Cardiac septum (tissue), 1 donor: ENCODE measurements around the gene NNT. TPM values are rescaled to one million over a fixed set of nuclear protein-coding genes. Genes with fewer than 3 reads are reported as not detected.
"Not testable (repeated sequence)": the region's sequence is repeated elsewhere in the genome, so short reads cannot be mapped to it uniquely, and the experiment has no call there.

ENCODE experiments used
- DNase-seq: peaks from one replicate; pipeline ENCODE4 v3.0.0-alpha.2; 2020; ENCODE audit warnings: low spot score
- intact Hi-C: fragments of 100-400 bp; cut with DNase I; formaldehyde crosslinking; loops from one replicate; pipeline ENCODE4 v1.14.0; 2022
- total RNA-seq: library from RNA; stranded (reverse); fragmentation: NEBNext Ultra II Directional; extraction: Animal tissue kit (Norgen Biotek cat#: 25700); gene quantifications from one replicate; pipeline ENCODE4 v1.2.1, GENCODE V29; 2021
- donor health status: DM: no; HTN: no; CAD: no.

NNT gene
- total RNA-seq, 1 donor from 2014 or later = 396 TPM

DNA sequence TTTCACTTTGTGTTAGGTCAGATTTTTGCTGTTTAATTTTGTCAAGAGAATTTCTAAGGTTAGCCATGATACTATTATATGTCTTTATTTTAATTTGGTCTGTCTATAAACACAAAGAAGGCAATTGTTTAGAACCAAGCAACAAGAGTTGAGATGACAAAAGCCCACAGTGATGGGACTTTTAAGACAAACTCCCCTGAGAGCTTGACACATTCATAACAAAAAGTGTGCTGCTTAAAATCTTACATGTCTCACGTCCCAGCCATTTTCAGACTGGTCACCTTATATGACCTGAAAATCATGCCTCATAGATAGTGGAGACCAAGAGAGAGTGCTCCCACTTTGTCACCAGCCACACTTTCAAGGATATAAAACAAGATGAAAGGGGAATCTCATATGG, 21.6 kb upstream of the NNT start:
- intact Hi-C loops = no loop called here
- no peak for DNase-seq

DNA sequence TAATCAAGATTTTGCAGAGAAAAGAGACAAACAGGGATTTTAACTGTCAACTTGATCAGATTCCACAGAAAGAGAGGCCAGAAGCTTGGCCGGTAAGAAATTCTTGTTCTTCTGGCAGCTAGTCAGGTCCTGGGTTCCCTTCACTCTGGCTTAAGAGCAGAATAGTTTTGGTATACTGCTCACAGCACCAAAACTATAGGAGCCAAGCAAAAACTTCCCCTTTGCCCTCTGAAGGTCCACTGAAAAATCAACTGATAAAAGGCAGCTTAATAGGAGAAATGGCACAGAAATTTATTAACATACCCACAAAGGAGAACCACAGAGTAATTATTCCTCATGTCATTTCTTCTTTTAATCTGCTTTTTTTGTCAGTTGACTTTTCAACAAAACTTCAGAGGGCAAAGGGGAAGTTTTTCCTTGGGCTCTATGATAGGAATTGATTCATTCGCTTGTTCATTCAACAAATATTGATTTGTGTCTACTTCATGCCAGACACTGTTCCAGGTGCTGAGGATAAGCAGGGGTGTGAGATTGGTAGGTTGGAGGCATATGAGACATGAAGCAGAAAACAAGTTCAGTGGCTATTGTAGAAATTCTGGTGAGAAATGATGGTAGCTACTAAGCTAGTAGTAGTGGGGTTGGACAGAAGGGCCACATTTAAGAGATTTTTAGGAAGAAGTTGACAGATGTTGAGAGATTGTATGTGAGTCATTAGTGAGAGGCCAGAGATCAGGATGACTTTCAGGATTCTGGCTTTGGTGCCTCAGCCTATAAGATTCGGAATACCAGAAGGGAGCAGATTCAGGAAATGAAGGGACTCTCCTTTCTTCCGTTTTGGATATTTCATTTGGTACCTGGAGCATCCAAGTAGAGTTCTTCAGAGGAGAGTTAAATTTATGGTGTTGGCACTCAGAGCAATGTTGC, 20.6 kb upstream of the NNT start:
- intact Hi-C loops = no loop called here
- DNase-seq = no peak

DNA sequence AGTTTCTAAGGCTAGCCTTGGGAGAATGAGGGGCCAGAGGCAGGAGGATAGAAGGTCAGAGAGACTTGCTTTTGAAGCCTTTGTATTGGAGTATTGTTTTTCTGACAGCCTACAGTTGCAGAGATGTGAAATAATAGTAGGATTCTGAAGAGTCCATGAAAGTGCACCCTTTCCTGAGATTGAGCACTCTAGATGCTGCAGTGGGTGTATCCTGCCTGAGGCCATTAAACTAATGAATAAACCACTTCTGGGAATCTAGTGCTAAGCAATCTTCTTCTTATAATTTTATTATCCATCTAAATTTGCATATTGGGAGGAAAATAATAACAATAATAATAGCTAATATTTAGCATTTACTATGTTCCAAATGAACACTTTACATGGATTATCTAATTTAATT, 19.3 kb upstream of the NNT start:
- intact Hi-C loops = no loop called here
- DNase-seq = no peak

DNA sequence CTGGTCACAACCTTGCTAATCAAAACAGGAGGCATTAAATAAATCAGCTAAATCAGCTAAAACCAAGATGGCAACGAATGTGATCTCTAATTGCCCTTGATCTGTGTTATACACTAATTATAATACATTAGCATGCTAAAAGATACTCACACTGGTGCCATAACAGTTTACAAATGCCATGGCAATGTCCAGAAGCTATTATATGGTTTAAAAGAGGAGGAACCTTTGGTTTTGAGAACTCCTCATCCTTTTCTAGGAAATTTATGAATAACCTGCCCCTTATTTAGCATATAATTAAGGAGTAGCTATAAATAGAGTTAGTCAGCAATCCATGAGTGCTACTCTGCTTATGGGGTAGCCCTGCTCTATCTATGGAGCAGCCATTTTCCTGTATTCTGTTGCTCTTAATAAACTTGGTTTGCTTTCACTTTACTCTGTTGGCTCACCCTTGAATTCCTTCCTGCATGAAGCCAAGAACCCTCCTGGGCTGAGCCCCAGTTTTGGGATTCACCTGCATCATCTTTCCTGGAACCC, 18.7 kb upstream of the NNT start:
- DNase-seq = no peak
- intact Hi-C loops = no loop called here

DNA sequence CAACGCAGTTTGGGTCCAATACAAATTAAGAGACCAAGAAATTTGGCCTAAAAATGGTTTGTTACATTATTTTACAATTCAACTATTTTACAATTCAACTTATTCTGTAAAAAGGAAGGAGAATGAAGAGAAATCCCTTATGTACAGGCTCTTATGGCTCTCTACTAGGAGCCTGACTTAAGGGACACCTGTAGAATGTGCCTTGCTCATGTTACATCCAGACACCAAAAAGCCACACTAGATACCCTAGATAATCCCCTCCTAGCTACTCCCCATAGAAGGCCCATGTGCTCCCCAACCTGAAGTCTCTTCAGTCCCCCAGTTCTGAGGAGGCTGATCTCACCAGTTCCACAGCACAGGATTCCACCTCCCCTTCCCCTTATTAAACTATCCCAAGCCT, 14.1 kb upstream of the NNT start:
- intact Hi-C loops = no loop called here

DNA sequence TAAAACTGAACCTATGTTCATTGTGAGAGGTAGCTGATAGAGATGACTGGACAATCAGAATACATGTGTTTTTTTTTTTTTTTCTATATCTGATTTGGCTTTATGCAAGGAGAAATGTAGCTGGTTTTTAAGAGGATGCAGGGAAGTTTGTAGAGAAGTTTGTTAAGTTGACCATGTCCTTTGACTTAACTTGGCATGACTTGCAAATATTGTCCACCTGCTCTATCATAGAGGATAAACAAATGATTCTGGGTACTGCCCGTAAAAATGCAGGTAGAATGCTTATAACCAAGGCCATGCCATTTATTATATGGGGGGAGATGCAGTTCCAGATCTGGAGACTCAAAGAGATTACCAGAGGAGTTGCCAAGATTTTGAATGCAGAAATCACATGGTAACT, 13.7 kb upstream of the NNT start:
- intact Hi-C loops = no loop called here
- DNase-seq = no peak

More for the DNA sequence above, 14.1 kb upstream of the NNT start:
- DNase-seq = no peak

DNA sequence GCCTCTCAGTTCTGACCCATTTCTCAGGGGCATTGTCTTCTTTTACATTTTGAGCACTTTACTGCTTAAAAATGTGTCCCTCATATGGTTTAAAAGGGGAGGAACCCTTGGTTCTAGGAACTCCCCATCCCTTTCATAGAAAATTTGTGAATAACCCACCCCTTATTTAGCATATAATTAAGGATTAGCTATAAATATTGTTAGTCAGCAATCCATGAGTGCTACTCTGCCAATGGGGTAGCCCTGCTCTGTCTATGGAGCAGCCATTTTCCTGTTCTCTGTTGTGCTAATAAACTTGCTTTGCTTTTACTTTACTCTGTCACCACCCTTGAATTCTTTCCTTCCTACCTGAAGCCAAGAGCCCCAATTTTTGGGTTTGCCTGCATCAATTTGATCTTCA, 12.3 kb upstream of the NNT start:
- intact Hi-C loops = no loop called here
- DNase-seq = no peak

DNA sequence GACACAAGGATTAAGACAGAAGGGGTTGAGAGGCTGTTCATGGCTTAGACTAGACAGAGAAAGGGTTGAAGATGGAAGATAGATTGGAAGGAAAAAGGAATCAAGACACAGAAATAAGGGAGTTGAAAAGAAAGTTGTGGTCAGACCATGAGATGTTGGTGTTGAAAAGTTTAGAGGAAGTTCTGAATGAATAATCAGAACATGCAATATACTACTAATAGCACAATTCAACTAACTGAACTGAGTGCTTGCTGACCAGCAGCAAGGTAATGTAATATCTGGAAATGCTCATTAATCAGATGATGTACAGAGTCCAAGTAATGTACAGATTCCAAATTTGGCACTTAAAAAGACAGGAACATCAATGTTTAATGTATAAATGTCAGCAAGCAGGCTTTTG, 10.6 kb upstream of the NNT start:
- intact Hi-C loops = no loop called here
- DNase-seq = no peak

DNA sequence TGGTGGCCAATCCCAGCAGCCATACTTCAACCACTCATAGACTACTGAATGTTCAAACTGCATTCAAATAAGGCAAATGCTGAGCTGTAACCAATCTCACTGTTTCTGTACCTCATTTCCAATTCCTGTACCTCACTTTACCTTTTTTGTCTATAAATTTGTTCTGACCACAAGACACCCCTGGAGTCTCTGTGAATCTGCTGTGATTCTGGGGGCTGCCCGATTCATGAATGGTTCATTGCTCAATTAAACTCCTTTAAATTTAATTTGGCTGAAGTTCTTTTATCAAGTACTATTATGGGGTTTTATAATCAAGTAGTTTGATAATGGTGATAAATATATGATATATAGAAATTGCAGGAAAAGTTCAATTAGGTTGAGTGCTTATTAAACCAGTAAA, 4.1 kb upstream of the NNT start:
- DNase-seq, intact Hi-C loops: not testable (repeated sequence)

DNA sequence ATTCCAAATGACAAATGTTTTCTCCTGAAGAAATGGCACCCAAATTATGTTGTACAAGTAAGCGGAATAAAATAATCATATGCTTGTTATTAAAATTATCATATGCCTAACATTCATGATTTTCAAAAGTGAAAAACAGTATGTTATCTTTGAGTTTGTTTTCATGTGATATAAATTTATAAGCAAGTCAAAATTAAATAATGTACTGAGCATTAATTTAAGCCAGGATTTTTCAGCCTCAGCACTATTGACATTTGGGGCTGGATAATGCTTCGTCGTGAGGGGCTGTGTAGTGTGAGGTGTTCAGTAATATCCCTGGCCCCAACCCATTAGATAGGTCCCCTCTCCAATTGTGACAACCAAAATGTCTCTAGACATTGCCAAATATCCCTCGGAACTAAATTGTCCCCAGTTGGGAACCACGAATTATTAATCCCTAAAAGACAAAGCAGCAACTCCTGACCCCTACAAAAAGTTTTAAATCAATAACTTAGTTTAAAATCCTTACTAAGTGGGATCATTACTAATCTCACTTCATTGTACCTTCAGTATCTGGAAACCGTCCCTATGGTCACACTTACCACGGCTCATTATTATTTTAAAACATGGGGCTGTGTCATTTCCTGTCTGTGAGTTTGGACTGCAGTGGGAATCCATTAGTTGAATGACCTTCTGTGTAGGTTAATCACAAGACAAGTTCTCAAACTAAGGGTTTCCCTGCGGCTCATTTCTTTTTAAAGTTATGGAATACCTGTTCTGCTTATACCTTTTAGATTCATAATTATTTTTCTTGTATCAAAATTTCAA, 1.3 kb upstream of the NNT start:
- intact Hi-C loops = loop anchor here (1.0 kb wide), 1 partner anchor 44 kb away; the partner anchor contains the start of gene PAIP1
- DNase-seq = no peak

DNA sequence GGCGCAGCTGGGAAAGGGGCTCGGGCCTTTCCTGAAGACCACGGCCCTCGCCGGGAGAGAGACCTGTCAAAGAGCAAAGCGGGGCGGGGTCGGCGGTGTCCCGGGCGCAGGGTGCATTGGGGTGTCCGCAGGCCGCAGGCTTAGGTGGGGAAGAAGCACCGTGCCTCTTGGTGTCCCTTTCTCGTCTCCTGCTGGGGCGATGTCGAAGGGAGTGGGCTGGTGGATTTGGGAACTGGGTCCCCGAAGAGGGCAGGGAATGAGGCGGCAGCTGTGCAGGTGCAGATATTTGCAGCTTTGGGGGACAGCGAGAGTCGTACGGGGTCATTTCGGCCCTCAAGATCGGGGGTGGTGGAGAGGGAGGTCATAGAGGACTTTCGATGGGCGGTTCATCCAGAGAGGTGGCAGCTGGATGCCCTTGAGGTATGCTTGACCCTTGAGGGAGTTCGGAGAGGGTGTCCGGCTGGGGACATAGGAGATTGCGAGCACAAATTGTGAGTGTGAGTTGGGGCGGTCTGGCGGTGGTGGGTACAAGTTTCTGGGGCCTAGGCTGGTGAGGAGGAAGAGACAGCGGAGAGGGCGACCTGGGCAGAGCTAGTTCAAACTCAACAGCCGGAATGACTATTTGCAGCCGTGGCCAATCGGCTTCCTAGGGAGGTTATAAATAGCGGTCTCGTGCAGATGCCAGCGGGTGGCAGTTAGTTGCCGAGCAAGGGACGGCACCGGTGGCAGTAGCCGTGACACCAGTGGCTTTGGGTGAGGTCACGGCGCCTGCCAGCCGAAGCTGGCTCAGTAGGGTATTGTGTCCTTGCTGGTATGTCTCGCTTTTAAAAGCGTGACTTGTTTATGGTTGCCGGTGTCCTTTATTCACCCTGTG, 601 bp downstream of the NNT start:
- intact Hi-C loops = loop anchor here (2.0 kb wide), 1 partner anchor 119 kb away; no protein-coding TSS in a partner anchor
- DNase-seq = peak; percentile 92

DNA sequence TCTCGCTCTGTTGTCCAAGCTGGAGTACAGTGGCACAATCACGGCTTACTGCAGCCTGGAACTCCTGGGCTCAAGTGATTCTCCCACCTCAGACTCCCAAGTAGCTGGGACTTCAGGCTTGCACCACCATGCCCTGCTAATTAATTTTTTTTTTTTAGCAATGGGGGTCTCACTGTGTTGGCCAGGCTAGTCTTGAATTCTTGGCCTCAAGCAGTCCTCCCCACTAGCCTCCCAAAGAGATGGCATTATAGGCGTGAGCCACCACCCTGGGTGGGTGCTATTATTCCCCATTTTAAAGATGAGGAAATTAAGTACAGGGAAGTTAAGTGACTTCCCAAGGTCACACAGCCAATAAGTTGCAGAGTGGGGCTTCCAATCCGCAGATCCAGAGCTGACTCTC, 1.7 kb downstream of the NNT start:
- intact Hi-C loops = loop anchor here (2.0 kb wide), 1 partner anchor 120 kb away; no protein-coding TSS in a partner anchor
- no peak for DNase-seq

DNA sequence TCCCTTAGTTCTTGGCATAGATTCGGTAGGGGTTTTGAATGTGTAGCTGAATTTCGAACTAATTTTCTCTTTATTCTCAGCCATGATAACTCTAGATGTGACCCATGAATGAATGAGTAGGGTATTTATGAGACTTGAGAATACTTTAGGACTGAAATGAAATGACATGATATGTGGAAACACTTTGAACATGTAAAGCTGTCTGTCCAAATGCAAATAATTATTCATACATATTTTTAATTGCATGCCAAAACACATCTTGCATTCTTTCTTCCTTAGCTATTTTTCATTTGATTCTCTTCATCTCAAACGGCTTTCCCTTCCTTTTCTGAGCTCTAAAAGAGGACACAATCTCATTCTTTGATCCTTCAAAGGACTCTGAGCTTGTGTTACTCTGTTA, 3.4 kb downstream of the NNT start:
- intact Hi-C loops = no loop called here

DNA sequence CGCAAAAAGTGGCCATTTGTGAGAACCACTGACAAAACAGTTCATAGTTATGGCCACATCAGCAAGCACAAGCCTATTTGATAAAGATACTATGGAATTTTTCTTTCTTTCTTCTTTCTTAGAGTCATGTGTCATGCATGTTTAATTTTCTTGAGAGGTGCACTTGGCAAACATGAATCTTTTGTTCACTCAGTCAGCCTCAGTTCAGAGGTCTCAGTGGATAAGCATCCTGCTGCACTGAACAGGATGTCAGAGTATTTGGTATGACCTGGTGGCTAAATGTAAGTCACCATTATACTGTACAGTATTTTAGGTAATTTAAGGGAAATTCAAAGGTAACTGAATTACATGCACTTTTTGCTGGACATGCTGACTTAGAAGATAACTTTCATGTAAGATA, 5.4 kb downstream of the NNT start:
- DNase-seq = no peak
- intact Hi-C loops = no loop called here

More for the DNA sequence above, 3.4 kb downstream of the NNT start:
- DNase-seq = no peak

DNA sequence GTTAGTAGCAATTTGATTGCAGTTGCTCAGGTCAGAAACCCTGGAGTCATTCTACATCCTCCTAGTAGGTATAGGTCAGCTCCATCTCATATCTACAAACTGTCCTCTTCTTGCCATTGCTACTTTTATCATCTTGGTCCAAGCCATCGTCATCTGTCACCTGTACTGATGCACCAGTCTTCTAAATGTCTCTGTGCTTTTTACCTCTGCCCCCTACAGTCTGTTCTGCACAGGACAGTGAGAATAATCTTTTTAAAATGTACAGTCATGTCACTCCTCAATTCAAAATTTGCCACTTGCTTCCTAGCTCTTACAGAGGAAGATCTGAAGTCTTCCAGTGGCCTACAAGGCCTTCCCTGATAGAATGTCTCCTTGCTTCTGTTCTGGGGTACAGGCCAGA, 6.8 kb downstream of the NNT start:
- no peak for DNase-seq
- intact Hi-C loops = no loop called here

DNA sequence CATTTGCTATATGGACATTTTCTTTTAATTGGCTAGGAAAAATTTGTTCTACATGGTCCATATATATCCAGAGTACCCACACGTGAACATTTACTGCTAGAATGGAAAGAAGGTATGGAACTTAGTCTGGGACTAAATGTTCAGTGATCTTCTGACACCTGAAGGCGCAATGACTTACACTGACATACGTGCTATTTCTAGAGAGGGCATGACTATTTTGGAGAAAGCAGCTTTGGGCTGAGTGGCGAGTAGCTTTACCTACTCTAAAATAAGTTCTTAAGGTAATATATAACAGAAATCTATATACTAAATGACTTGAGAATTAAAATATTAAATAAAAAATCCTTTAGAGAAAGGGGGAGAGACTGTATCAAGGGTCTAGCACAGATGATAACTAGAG, 10.4 kb downstream of the NNT start:
- no peak for DNase-seq
- intact Hi-C loops = no loop called here

DNA sequence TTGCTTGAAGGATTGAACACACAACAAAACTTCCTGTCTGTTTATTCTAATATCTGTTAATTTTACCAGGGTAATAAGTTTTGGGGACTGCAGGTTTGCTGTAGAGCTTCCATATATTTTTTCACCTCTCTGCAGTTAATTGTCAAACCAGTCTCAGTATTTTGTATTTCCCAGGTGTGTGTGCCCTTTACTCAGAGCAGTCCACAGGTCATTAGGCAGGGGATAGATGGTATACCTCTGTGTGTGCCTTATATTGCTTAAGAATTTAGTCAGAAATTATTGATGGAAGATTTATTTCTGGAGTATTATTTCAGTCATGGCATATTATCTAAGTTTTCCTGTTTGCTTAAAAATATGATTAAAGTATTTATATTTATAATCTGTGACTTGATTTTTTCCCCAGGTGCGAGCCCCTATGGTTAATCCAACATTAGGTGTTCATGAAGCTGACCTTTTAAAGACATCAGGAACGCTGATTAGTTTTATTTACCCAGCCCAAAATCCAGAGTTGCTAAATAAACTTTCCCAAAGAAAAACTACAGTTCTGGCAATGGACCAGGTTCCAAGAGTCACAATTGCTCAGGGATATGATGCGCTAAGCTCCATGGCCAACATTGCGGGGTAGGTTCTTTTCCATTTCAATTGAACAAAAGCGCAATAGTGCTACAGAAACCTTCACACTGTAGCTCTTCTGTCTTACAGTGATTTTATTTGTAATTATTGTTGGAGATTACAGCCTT, 12.6 kb downstream of the NNT start:
- intact Hi-C loops = no loop called here
- no peak for DNase-seq

DNA sequence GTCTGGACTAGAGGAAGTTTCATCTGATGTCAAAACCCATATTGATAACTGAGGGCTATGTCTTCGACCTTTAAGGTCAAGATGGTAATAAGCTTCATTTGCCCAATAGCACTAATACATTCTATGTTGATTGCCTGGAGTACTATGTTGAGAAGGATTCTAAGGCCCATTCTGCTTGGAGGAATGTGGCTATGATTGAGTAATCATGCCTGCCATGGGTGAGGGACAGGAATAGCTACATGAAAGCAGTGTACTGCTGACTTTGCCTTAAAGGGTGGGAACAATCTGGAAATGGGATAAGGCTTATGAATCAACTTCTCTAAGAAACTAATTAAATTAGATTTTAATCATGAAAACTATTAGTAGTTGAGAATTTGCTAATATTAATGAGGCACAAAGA, 13.6 kb downstream of the NNT start:
- no peak for DNase-seq
- intact Hi-C loops = no loop called here

DNA sequence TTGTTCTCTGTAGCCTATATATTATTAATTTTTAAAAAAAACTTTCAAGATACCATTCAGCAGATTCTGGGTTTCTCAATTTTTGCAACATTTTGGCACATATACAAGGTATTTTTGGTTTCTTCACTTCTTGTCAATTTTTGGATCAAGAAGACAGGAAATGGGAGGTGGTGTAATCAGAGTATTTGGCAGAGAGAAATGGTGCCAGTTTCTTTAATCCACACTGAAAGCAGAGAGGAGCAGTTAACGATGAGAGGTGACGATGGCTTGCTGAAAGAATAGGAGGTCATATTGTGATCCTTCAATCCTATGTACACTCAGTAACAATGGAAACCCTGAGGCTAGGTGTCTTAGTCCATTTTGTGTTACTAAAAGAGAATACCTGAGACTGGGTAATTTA, 16.4 kb downstream of the NNT start:
- intact Hi-C loops = no loop called here
- no peak for DNase-seq
